Measurements from ENCODE around the gene C13orf42. TPM values are rescaled to one million over a fixed set of nuclear protein-coding genes. Genes with fewer than 3 reads are reported as not detected.

The C13orf42 gene
- polyA plus RNA-seq, 2 donors = 0.04 TPM; not detected in 1

DNA sequence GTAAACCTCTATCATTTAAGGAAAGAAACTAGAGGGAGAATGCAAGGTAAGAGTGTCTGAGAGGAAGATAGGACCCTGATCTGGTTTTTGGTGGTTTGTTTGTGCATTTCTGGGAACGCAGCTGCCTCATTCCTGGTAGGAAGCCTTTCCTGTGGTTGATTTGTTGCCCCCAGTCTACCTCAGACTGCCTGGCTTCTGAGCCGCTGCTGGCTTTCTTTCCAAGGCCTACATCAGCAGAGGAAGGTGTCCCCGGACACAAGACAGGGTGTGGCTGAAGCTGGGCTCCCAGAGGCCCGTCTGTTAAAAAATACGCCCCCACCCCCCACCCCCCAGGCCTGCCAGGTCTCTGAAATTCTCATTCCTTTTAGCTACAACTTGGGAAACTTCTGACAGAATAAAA is 42.6 kb downstream of the C13orf42 start:
- Histone ChIP-seq H3K27me3 (ENCODE audit: control insufficient read depth in 1 of 2, insufficient read depth in 2 of 2, low read length in 2 of 2) (no peaks in the 10 kb centered on the region), H3K27ac (ENCODE audit: low read depth in 2 of 2, low read length in 1 of 2) (no peak overlapping the region), H3K4me1 (ENCODE audit: control insufficient read depth in 2 of 2, insufficient read depth in 2 of 2, low read length in 1 of 2) (no peaks in the 10 kb centered on the region), H3K36me3 (ENCODE audit: control insufficient read depth in 2 of 2, insufficient read depth in 2 of 2, low read length in 1 of 2) (no peaks in the 10 kb centered on the region), H3K9me3 (ENCODE audit: control insufficient read depth in 2 of 2, insufficient read depth in 1 of 2, low read depth in 1 of 2, low read length in 1 of 2) (no peaks in the 10 kb centered on the region), H3K4me3 (ENCODE audit: low read depth in 1 of 2, low read length in 2 of 2) (no peak overlapping the region)
- WGBS, 2 donors = 65 to 69% methylated on average over 5 of the region's 5 CpGs

DNA sequence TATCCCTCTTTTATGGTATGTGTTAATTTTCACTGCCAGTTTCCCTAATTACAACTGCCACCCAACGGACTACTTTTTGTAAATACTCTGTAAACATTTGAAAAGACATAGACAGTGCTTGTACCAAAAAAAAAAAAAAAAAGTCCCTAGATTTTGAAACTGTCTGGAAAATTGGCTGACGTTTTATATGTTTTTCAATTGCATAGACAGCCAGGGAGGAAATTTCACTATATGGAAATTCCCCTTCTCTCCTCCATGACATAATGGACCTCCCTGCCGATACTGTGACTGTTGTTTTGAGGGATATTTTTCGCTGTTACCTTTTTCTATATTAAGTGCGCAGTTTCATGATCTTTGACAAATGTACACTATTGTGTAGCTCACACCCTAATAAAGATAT is 43.4 kb downstream of the C13orf42 start:
- no peaks in the 10 kb centered on the region for H3K36me3 ChIP-seq (ENCODE audit: control insufficient read depth in 2 of 2, insufficient read depth in 2 of 2, low read length in 1 of 2)
- H3K27ac ChIP-seq (ENCODE audit: low read depth in 2 of 2, low read length in 1 of 2) = no peak overlapping the region
- no peaks in the 10 kb centered on the region for H3K27me3 ChIP-seq (ENCODE audit: control insufficient read depth in 1 of 2, insufficient read depth in 2 of 2, low read length in 2 of 2)
- WGBS, 2 donors = 66 to 68% methylated on average over 5 of the region's 5 CpGs
- no peak overlapping the region for H3K4me3 ChIP-seq (ENCODE audit: low read depth in 1 of 2, low read length in 2 of 2)
- H3K9me3 ChIP-seq (ENCODE audit: control insufficient read depth in 2 of 2, insufficient read depth in 1 of 2, low read depth in 1 of 2, low read length in 1 of 2) = no peaks in the 10 kb centered on the region
- H3K4me1 ChIP-seq (ENCODE audit: control insufficient read depth in 2 of 2, insufficient read depth in 2 of 2, low read length in 1 of 2) = no peaks in the 10 kb centered on the region

DNA sequence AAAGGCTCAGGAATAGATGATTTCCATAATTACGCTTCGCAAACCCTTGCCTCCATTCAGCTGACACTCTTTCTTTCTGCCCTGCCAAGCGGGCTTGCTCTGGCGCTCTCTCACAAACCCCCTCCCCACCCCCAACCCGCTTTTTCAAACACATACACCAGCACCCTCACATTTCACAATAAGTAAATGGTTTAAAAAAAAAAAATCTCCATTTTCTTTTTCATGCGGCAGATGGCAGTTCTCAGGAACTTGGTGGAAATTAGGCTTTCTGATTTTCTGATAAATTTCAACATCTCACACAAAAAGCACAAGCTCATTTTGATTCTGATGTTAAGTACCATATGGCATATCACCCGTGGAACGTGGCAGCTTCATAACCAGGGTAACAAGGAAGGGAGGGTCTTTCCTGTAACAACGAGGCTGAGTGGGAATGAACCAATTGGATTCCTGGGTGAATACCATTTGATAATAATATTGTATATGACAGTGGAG is 43.8 kb downstream of the C13orf42 start:
- Histone ChIP-seq H3K4me1 (ENCODE audit: control insufficient read depth in 2 of 2, insufficient read depth in 2 of 2, low read length in 1 of 2) (no peaks in the 10 kb centered on the region), H3K27me3 (ENCODE audit: control insufficient read depth in 1 of 2, insufficient read depth in 2 of 2, low read length in 2 of 2) (no peaks in the 10 kb centered on the region), H3K27ac (ENCODE audit: low read depth in 2 of 2, low read length in 1 of 2) (no peak overlapping the region), H3K9me3 (ENCODE audit: control insufficient read depth in 2 of 2, insufficient read depth in 1 of 2, low read depth in 1 of 2, low read length in 1 of 2) (no peaks in the 10 kb centered on the region), H3K4me3 (ENCODE audit: low read depth in 1 of 2, low read length in 2 of 2) (no peak overlapping the region), H3K36me3 (ENCODE audit: control insufficient read depth in 2 of 2, insufficient read depth in 2 of 2, low read length in 1 of 2) (no peaks in the 10 kb centered on the region)
- 64 to 71% methylated on average over 9 of the region's 9 CpGs for WGBS, 2 donors

DNA sequence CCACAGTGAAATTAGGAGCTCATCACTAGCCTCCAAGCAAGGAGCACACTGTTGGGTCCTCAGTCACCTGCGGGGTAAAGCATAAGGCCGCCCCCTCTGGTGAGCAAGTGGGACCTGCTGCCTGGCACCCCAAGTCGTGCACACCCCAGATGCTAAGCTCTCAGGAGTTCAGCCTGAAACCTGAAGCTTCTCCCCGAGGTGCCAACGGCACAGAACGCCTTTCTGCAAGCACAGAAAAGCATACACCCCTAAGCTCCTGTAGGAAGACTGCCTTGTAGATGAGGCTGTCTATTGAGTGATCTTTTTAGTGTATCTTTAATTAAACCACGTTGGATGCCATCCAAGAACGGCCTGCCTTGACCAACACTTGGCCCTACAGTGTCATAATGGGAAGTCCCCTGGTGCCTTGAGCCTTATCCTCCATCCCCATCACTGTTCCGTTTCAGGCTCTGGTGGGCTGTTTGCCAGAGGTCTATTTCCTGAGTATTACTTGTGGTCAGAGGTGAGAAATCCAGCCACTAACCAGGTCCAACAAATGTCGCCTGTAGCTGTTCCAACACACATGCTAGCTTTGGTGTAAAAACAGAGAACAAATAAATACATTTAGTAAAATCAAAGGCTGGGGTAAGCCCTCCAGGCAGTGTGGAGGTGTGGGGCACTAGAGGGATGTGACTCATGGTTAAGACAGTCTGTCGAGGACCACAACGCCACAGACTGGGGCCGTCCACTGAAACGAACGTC is 44.8 kb downstream of the C13orf42 start:
- H3K27me3 ChIP-seq (ENCODE audit: control insufficient read depth in 1 of 2, insufficient read depth in 2 of 2, low read length in 2 of 2) = no peaks in the 10 kb centered on the region
- no peaks in the 10 kb centered on the region for H3K4me1 ChIP-seq (ENCODE audit: control insufficient read depth in 2 of 2, insufficient read depth in 2 of 2, low read length in 1 of 2)
- H3K4me3 ChIP-seq (ENCODE audit: low read depth in 1 of 2, low read length in 2 of 2) = no peak overlapping the region
- H3K36me3 ChIP-seq (ENCODE audit: control insufficient read depth in 2 of 2, insufficient read depth in 2 of 2, low read length in 1 of 2) = no peaks in the 10 kb centered on the region
- 47 to 58% methylated on average over 15 of the region's 15 CpGs for WGBS, 2 donors
- no peak overlapping the region for H3K27ac ChIP-seq (ENCODE audit: low read depth in 2 of 2, low read length in 1 of 2)
- no peaks in the 10 kb centered on the region for H3K9me3 ChIP-seq (ENCODE audit: control insufficient read depth in 2 of 2, insufficient read depth in 1 of 2, low read depth in 1 of 2, low read length in 1 of 2)

DNA sequence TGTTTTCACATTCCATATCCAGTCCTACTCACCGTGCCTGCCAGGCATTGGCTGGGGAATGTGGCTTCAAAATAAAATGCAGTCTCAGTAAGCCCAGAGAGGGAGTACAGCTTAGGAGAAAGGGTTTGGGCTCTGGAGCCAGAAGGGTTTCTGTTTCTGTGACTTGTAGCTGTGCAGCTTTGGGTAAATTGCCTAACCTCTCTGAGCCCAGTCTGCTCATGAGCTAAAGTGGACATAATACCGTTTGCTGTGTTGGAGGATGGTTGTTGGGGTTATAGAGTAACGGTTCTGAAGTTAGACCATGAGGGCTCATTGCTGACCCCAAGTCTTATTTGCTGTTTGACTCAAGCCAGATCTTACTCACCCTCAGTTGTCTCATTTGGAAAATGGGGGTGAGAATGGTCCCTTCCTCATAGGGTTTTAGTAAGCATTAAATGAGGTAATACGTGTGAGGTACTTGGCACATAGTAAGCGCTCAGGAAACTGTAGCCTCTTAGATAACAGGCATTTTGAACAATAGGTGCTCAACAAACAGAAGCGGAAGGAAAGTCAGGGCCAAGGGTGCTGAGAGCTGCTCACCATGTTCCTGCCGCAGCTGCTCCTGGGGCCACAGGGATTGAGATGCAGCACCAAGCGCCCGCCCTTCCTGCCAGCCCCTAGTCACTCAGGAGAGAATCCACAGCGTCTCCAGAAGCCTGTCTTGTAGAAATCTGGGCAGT is 45.5 kb downstream of the C13orf42 start:
- no peaks in the 10 kb centered on the region for H3K36me3 ChIP-seq (ENCODE audit: control insufficient read depth in 2 of 2, insufficient read depth in 2 of 2, low read length in 1 of 2)
- no peaks in the 10 kb centered on the region for H3K27me3 ChIP-seq (ENCODE audit: control insufficient read depth in 1 of 2, insufficient read depth in 2 of 2, low read length in 2 of 2)
- no peak overlapping the region for H3K4me3 ChIP-seq (ENCODE audit: low read depth in 1 of 2, low read length in 2 of 2)
- WGBS, 2 donors = 76 to 77% methylated on average over 10 of the region's 10 CpGs
- no peaks in the 10 kb centered on the region for H3K4me1 ChIP-seq (ENCODE audit: control insufficient read depth in 2 of 2, insufficient read depth in 2 of 2, low read length in 1 of 2)
- H3K27ac ChIP-seq (ENCODE audit: low read depth in 2 of 2, low read length in 1 of 2) = no peak overlapping the region
- H3K9me3 ChIP-seq (ENCODE audit: control insufficient read depth in 2 of 2, insufficient read depth in 1 of 2, low read depth in 1 of 2, low read length in 1 of 2) = no peaks in the 10 kb centered on the region

DNA sequence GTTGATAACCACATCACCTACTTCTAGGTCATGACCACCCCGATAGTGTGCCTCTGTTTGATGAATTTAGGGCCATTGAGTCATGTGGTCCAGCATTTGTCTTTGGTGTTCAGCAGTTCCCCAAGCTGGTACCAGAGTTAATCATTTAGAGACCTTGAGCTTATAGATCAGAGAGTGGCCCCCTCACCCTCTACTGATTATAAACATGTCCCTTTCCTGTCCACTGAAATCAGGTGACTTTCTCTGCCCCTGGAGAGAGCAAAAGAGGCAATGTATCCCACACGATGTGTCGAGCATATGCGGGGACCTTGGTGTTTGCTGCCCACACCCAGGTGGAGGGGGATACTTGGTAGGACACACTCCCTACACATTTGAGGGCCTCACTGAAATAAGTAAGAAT is 46.3 kb downstream of the C13orf42 start:
- Histone ChIP-seq H3K4me1 (ENCODE audit: control insufficient read depth in 2 of 2, insufficient read depth in 2 of 2, low read length in 1 of 2) (no peaks in the 10 kb centered on the region), H3K9me3 (ENCODE audit: control insufficient read depth in 2 of 2, insufficient read depth in 1 of 2, low read depth in 1 of 2, low read length in 1 of 2) (no peaks in the 10 kb centered on the region), H3K36me3 (ENCODE audit: control insufficient read depth in 2 of 2, insufficient read depth in 2 of 2, low read length in 1 of 2) (no peaks in the 10 kb centered on the region), H3K4me3 (ENCODE audit: low read depth in 1 of 2, low read length in 2 of 2) (no peak overlapping the region), H3K27me3 (ENCODE audit: control insufficient read depth in 1 of 2, insufficient read depth in 2 of 2, low read length in 2 of 2) (no peaks in the 10 kb centered on the region), H3K27ac (ENCODE audit: low read depth in 2 of 2, low read length in 1 of 2) (no peak overlapping the region)
- 84 to 92% methylated on average over 4 of the region's 4 CpGs for WGBS, 2 donors

DNA sequence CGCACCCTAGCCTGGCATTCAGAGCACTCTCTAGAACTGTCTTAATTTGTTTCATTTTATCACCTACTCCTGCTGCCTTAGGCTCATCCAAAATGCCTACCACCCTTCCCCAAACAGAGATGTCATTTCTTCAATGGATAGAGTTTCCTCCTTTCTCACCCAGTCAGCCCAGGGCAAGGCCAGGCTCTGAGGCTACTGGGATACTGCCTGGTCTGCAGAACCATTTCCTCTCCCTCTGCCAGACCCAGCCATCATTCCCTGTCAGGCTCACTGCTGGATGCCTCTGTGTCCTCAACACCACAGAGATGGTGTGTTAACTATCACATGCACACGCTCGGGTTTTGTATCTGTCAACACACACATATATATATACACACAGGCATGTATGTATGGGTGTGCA is 47.2 kb downstream of the C13orf42 start:
- H3K4me3 ChIP-seq (ENCODE audit: low read depth in 1 of 2, low read length in 2 of 2) = no peak overlapping the region
- WGBS, 2 donors = 93 to 95% methylated on average over 3 of the region's 3 CpGs
- H3K9me3 ChIP-seq (ENCODE audit: control insufficient read depth in 2 of 2, insufficient read depth in 1 of 2, low read depth in 1 of 2, low read length in 1 of 2) = no peaks in the 10 kb centered on the region
- no peaks in the 10 kb centered on the region for H3K27me3 ChIP-seq (ENCODE audit: control insufficient read depth in 1 of 2, insufficient read depth in 2 of 2, low read length in 2 of 2)
- H3K4me1 ChIP-seq (ENCODE audit: control insufficient read depth in 2 of 2, insufficient read depth in 2 of 2, low read length in 1 of 2) = no peaks in the 10 kb centered on the region
- H3K27ac ChIP-seq (ENCODE audit: low read depth in 2 of 2, low read length in 1 of 2) = no peak overlapping the region
- no peaks in the 10 kb centered on the region for H3K36me3 ChIP-seq (ENCODE audit: control insufficient read depth in 2 of 2, insufficient read depth in 2 of 2, low read length in 1 of 2)

DNA sequence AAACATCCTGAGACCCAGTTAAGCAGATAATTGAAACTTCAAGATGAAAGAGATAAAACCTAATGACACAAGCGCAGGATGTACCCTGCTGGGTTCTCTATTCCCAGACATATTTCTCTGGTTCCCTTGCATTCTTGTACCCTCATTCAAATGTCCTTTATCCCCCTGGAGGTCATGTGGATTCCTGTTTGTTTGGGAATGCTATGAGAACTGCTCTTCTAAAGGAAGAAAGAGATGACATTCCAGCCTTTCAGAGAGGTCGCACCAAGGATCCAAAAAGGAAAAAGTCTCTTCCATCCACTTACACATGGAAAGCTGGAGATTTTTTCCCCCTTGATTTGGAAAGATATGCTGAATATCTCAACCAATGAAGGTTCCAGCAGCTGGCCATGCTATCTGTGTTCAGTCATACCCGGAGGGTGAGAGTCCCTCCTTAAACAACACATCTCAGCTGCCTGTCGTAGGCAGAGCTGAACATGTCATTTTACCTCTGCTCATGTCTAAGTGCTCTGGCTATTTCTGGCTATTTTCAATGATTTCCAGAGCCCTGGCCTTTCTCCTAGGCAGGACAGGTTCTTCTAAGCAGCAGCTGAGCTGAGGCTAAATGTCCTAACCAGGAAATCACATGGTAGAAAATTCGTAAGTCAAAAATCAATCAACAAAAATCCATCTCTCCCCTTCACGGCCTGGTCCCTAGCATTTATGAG is 52.5 kb downstream of the C13orf42 start:
- Histone ChIP-seq H3K4me3 (ENCODE audit: low read depth in 1 of 2, low read length in 2 of 2) (no peak overlapping the region), H3K9me3 (ENCODE audit: control insufficient read depth in 2 of 2, insufficient read depth in 1 of 2, low read depth in 1 of 2, low read length in 1 of 2) (no peaks in the 10 kb centered on the region), H3K27ac (ENCODE audit: low read depth in 2 of 2, low read length in 1 of 2) (no peak overlapping the region), H3K36me3 (ENCODE audit: control insufficient read depth in 2 of 2, insufficient read depth in 2 of 2, low read length in 1 of 2) (no peaks in the 10 kb centered on the region), H3K27me3 (ENCODE audit: control insufficient read depth in 1 of 2, insufficient read depth in 2 of 2, low read length in 2 of 2) (no peaks in the 10 kb centered on the region), H3K4me1 (ENCODE audit: control insufficient read depth in 2 of 2, insufficient read depth in 2 of 2, low read length in 1 of 2) (no peaks in the 10 kb centered on the region)
- WGBS, 2 donors = 83 to 86% methylated on average over 6 of the region's 6 CpGs

DNA sequence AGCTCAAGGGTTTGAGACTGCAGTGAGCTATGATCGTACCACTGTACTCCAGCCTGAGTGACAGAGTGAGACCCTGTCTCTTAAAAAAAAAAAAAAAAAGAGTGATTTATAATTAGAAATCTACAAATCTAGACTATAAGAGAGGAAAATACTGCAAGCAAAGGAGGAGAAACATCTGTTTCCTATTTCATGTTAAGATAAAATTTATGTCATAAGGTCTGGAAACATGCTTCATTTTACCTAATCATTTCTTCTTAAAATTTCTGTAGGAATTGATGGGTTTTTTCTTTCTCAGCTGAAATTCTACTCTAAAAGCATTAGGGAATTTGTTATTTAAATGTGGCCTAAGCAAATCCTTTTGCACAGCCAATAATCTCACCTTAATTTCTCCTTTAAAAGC is 53.2 kb downstream of the C13orf42 start:
- H3K4me3 ChIP-seq (ENCODE audit: low read depth in 1 of 2, low read length in 2 of 2) = no peak overlapping the region
- no peaks in the 10 kb centered on the region for H3K27me3 ChIP-seq (ENCODE audit: control insufficient read depth in 1 of 2, insufficient read depth in 2 of 2, low read length in 2 of 2)
- H3K36me3 ChIP-seq (ENCODE audit: control insufficient read depth in 2 of 2, insufficient read depth in 2 of 2, low read length in 1 of 2) = no peaks in the 10 kb centered on the region
- no peak overlapping the region for H3K27ac ChIP-seq (ENCODE audit: low read depth in 2 of 2, low read length in 1 of 2)
- WGBS, 2 donors = 94 to 95% methylated on average over 1 of the region's 1 CpG
- H3K9me3 ChIP-seq (ENCODE audit: control insufficient read depth in 2 of 2, insufficient read depth in 1 of 2, low read depth in 1 of 2, low read length in 1 of 2) = no peaks in the 10 kb centered on the region
- H3K4me1 ChIP-seq (ENCODE audit: control insufficient read depth in 2 of 2, insufficient read depth in 2 of 2, low read length in 1 of 2) = no peaks in the 10 kb centered on the region

Data from esophagus (tissue), 2 donors.